Dendritic cell treated with granulocyte-macrophage colony-stimulating factor and Interleukin-4, amounts not matched to agents 40 ng/mL and 50 ng/mL, for 4 days (primary cell): Measurements from ENCODE around the gene WNT2B.
"Not testable (repeated sequence)": the region's sequence is repeated elsewhere in the genome, so short reads cannot be mapped to it uniquely, and the experiment has no call there.

Experiments used
- H3K27ac Mint-ChIP-seq: one replicate; pipeline ENCODE4 v1.8.0; 2022; ENCODE audit warnings: mild to moderate bottlenecking, mixed read lengths
- H3K27me3 Mint-ChIP-seq: one replicate; pipeline ENCODE4 v1.8.0; 2022; ENCODE audit warnings: mild to moderate bottlenecking, mixed read lengths
- H3K36me3 Mint-ChIP-seq: one replicate; pipeline ENCODE4 v1.8.0; 2022; ENCODE audit warnings: low read depth, mixed read lengths
- H3K4me1 Mint-ChIP-seq: one replicate; pipeline ENCODE4 v1.8.0; 2022; ENCODE audit warnings: low read depth, mixed read lengths
- H3K4me3 Mint-ChIP-seq: one replicate; pipeline ENCODE4 v1.8.0; 2022; ENCODE audit warnings: mild to moderate bottlenecking, moderate library complexity, mixed read lengths
- H3K9me3 Mint-ChIP-seq: one replicate; pipeline ENCODE4 v1.8.0; 2022; ENCODE audit warnings: mixed read lengths
- intact Hi-C: fragments of 100-400 bp; cut with micrococcal nuclease; formaldehyde crosslinking; loops from one replicate; pipeline ENCODE4 v1.15.0; 2022

Gene WNT2B

GRCh38 chr1:112508278-112509004 lies at the start of gene WNT2B:
TSS of gene WNT2B (plus strand) at chr1:112508965. CDS start at chr1:112509263, 298 bp downstream.
- no peak within 1 kb of the TSS for H3K27ac Mint-ChIP-seq
- H3K27me3 Mint-ChIP-seq, result peaks cover 87% of the 10 kb centered on the region
- H3K4me3 Mint-ChIP-seq, result peak within 1 kb of the TSS; percentile 69
- no peaks in the 10 kb centered on the region for H3K36me3 Mint-ChIP-seq
- peaks cover 8% of the 10 kb centered on the region for H3K4me1 Mint-ChIP-seq
- intact Hi-C loops, result loop anchor here (10.0 kb wide), 1 partner anchor 106 kb away; the partner anchor contains the start of genes CAPZA1 and ST7L
- H3K9me3 Mint-ChIP-seq, result no peaks in the 10 kb centered on the region

DNA sequence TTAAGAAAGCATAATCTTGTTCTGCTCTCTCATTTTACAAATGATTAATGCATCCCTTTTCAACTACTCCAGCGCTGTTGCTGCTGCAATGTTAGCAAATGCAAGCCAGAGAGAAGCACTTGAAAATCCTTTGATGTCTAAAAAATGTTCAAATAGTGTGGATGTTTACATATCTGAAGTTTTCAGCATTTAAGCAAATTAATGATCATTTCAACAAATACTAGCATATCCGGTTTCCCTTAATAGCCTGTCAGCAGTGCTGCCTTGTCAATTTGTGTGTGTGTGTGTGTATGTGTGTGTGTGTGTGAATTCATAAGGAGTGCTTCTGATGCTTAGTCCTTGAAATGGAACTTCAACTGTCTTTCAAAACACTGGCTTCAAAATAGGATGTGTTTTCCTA lies 48.1 kb upstream of the WNT2B start:
- H3K4me1 Mint-ChIP-seq, result peaks cover 44% of the 10 kb centered on the region
- no peaks in the 10 kb centered on the region for H3K27me3 Mint-ChIP-seq
- H3K4me3 Mint-ChIP-seq, result no peak overlapping the region
- intact Hi-C loops, result loop anchor here (10.0 kb wide), 1 partner anchor 244 kb away; the partner anchor contains the start of gene RHOC
- no peak overlapping the region for H3K27ac Mint-ChIP-seq
- no peaks in the 10 kb centered on the region for H3K9me3 Mint-ChIP-seq
- H3K36me3 Mint-ChIP-seq, result peaks cover 59% of the 10 kb centered on the region

- no peak overlapping the region for H3K4me3 Mint-ChIP-seq
- H3K4me1 Mint-ChIP-seq, result peaks cover 46% of the 10 kb centered on the region
- no peaks in the 10 kb centered on the region for H3K27me3 Mint-ChIP-seq
- intact Hi-C loops, result loop anchor here (10.0 kb wide), 1 partner anchor 243 kb away; the partner anchor contains the start of gene RHOC
- H3K27ac Mint-ChIP-seq, result no peak overlapping the region
- H3K9me3 Mint-ChIP-seq, result no peaks in the 10 kb centered on the region
- peaks cover 52% of the 10 kb centered on the region for H3K36me3 Mint-ChIP-seq
These were observed 47.4 kb upstream of the WNT2B start for GRCh38 chr1:112461200-112461871.

GRCh38 chr1:112462953-112463279 lies 45.8 kb upstream of the WNT2B start:
- H3K36me3 Mint-ChIP-seq, result peaks cover 36% of the 10 kb centered on the region
- H3K4me1 Mint-ChIP-seq, result peaks cover 51% of the 10 kb centered on the region
- no peak overlapping the region for H3K27ac Mint-ChIP-seq
- no peak overlapping the region for H3K4me3 Mint-ChIP-seq
- H3K9me3 Mint-ChIP-seq, result no peaks in the 10 kb centered on the region
- H3K27me3 Mint-ChIP-seq, result no peaks in the 10 kb centered on the region
- intact Hi-C loops, result loop anchor here (10.0 kb wide), 1 partner anchor 242 kb away; the partner anchor contains the start of gene RHOC

DNA sequence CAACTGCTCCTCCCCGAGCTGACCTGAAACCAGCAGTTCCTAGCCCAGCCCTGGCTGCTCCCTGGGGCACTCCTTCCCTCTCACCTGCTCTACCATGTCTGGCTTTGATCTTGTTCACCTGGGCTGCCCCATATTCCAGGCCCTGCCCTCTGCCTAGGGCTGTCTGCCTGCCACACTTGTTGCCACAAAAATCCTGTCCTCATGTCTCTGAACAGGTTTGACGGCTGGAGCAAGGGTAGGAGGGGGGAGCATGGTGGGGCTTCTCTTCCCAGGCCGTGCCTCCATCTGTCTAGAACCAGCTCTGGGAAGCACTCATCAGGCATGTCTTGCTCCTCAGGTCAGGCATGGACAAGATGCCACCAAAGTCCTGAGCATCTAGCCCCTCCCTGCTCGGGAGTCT lies 44.3 kb upstream of the WNT2B start:
- Mint-ChIP-seq H3K9me3 (no peaks in the 10 kb centered on the region), H3K36me3 (peaks cover 29% of the 10 kb centered on the region), H3K4me3 (no peak overlapping the region), H3K27me3 (no peaks in the 10 kb centered on the region), H3K27ac (peak overlapping the region; percentile 71), H3K4me1 (peaks cover 58% of the 10 kb centered on the region)
- intact Hi-C loops, result loop anchor here (10.0 kb wide), 1 partner anchor 240 kb away; the partner anchor contains the start of gene RHOC

DNA sequence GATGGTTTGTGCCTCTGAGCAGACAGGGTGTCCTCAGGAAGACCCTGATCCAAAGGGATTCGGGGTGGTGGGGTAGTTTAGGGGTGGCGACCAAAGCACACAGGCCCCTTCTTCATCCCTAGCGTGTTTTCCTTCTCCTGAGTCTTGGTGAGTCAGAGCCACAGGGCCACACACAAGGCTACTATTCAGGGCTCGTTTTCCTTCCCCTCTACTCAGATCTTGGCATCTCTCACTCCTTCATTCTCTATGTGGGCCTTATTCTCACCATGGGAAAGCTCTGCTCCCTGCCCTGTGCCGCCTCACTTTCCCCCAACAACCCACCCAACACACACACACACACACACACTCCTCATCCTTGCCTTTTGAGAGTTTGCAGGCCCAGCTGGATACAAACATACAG lies 43.6 kb upstream of the WNT2B start:
- H3K36me3 Mint-ChIP-seq, result peaks cover 35% of the 10 kb centered on the region
- intact Hi-C loops, result loop anchor here (5.0 to 10.0 kb wide), 2 partner anchors 33 to 240 kb away; partner anchors contain the start of gene RHOC
- peaks cover 52% of the 10 kb centered on the region for H3K4me1 Mint-ChIP-seq
- no peaks in the 10 kb centered on the region for H3K9me3 Mint-ChIP-seq
- H3K27ac Mint-ChIP-seq, result peak overlapping the region; percentile 89
- no peak overlapping the region for H3K4me3 Mint-ChIP-seq
- no peaks in the 10 kb centered on the region for H3K27me3 Mint-ChIP-seq

GRCh38 chr1:112466078-112466660 lies 42.6 kb upstream of the WNT2B start:
- peak overlapping the region; percentile 45 for H3K4me3 Mint-ChIP-seq
- intact Hi-C loops, result loop anchor here (1.0 to 10.0 kb wide), 5 partner anchors 34 to 239 kb away; partner anchors contain the start of genes CAPZA1, RHOC and ST7L
- peak overlapping the region; percentile 89 for H3K27ac Mint-ChIP-seq
- peaks cover 60% of the 10 kb centered on the region for H3K4me1 Mint-ChIP-seq
- no peaks in the 10 kb centered on the region for H3K9me3 Mint-ChIP-seq
- no peaks in the 10 kb centered on the region for H3K27me3 Mint-ChIP-seq
- peaks cover 34% of the 10 kb centered on the region for H3K36me3 Mint-ChIP-seq

GRCh38 chr1:112470324-112470723 lies 38.4 kb upstream of the WNT2B start:
- peaks cover 62% of the 10 kb centered on the region for H3K4me1 Mint-ChIP-seq
- peaks cover 13% of the 10 kb centered on the region for H3K36me3 Mint-ChIP-seq
- H3K9me3 Mint-ChIP-seq, intact Hi-C loops, H3K27me3 Mint-ChIP-seq, H3K4me3 Mint-ChIP-seq, H3K27ac Mint-ChIP-seq: not testable (repeated sequence)

- Mint-ChIP-seq H3K36me3 (peaks cover 13% of the 10 kb centered on the region), H3K9me3 (peaks cover under 1% of the 10 kb centered on the region), H3K27me3 (peaks cover 3% of the 10 kb centered on the region), H3K4me3 (no peak overlapping the region), H3K27ac (no peak overlapping the region), H3K4me1 (peaks cover 55% of the 10 kb centered on the region)
- intact Hi-C loops, result no loop called here
These were observed 37.8 kb upstream of the WNT2B start for GRCh38 chr1:112470966-112471365.

GRCh38 chr1:112472142-112472541 lies 36.6 kb upstream of the WNT2B start:
- intact Hi-C loops, result no loop called here
- Mint-ChIP-seq H3K27ac (peak overlapping the region; percentile 61), H3K36me3 (peaks cover 23% of the 10 kb centered on the region), H3K27me3 (peaks cover 6% of the 10 kb centered on the region), H3K4me3 (no peak overlapping the region), H3K4me1 (peaks cover 46% of the 10 kb centered on the region), H3K9me3 (peaks cover 12% of the 10 kb centered on the region)

DNA sequence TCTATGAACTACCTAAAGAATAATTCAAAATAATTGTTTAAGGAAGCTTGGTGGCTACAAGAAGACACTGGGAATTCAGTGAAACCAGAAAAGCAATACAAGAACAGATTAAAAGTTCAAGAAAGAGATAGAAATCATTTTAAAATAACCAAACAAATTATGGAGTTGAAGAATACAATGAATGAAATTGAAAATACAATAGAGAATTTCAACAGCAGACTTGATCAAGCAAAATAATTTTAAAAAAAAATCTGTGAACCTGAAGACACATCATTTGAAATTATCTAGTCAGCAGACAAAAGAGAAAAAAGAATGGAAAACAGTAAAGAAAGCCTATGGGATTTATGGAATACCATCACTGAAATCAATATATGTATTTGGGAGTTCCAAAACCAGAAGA lies 31.2 kb upstream of the WNT2B start:
- Mint-ChIP-seq H3K27me3 (peaks cover 11% of the 10 kb centered on the region), H3K4me3 (no peak overlapping the region), H3K36me3 (peaks cover 20% of the 10 kb centered on the region), H3K9me3 (peaks cover 27% of the 10 kb centered on the region), H3K4me1 (peaks cover 4% of the 10 kb centered on the region), H3K27ac (no peak overlapping the region)
- intact Hi-C loops, result no loop called here

DNA sequence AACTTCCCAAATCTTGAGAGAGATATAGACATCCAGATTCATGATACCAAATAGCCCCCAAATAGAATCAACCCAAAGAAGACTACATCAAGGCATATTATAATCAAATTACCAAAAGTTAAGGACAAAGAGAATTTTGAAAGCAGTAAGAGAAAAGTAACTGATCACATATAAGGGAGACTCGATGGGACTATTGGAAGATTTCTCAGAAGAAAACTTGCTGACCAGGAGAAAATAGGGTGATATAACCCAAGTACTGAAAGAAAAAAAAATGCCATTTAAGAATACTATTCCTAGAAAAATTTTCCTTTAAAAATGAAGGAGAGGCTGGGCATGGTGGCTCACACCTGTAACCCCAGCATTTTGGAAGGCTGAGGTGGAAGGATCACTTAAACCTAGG lies 30.5 kb upstream of the WNT2B start:
- no peak overlapping the region for H3K27ac Mint-ChIP-seq
- no peaks in the 10 kb centered on the region for H3K4me1 Mint-ChIP-seq
- peaks cover 8% of the 10 kb centered on the region for H3K27me3 Mint-ChIP-seq
- H3K36me3 Mint-ChIP-seq, result peaks cover 20% of the 10 kb centered on the region
- peaks cover 27% of the 10 kb centered on the region for H3K9me3 Mint-ChIP-seq
- intact Hi-C loops, result no loop called here
- no peak overlapping the region for H3K4me3 Mint-ChIP-seq

DNA sequence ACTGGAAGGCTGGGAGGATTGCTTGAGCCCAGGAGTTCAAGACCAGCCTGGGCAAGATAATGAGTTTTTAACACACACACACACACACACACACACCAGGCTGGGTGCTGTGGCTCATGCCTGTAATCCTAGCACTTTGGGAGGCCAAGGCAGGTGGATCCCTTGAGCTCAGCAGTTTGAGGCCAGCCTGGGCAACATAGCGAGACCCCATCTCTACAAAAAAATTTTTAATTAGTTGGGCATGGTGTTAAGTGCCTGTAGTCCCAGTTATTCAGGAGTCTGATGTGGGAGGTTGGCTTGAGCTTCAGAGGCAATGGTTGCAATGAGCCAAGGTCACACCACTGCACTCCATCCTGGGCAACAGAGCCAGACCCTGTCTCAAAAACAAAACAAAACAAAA lies 22.7 kb upstream of the WNT2B start:
- H3K36me3 Mint-ChIP-seq, intact Hi-C loops, H3K27me3 Mint-ChIP-seq, H3K4me3 Mint-ChIP-seq, H3K9me3 Mint-ChIP-seq, H3K4me1 Mint-ChIP-seq, H3K27ac Mint-ChIP-seq: not testable (repeated sequence)

- H3K9me3 Mint-ChIP-seq, H3K27ac Mint-ChIP-seq, H3K4me3 Mint-ChIP-seq, H3K4me1 Mint-ChIP-seq, intact Hi-C loops, H3K27me3 Mint-ChIP-seq: not testable (repeated sequence)
- H3K36me3 Mint-ChIP-seq, result peaks cover 12% of the 10 kb centered on the region
These were observed 21.1 kb upstream of the WNT2B start for GRCh38 chr1:112487686-112488085.
